ENCODE measurements around the gene BAZ2B.

GRCh38 chr2:159608723-159609308 lies 7.5 kb downstream of the BAZ2B start:
- no peak for TF ChIP-seq CTCF (conservative IDR thresholded peaks at IDR 0.05; ENCODE audit: low read length)
- TF ChIP-seq EZH2phosphoT487 (IDR thresholded peaks at IDR 0.05; ENCODE audit: borderline replicate concordance, low read depth, low read length) = no peak
